Peyer's patch (tissue), 4 donors: Measurements from ENCODE around the gene SLC4A5. TPM values are rescaled to one million over a fixed set of nuclear protein-coding genes. Genes with fewer than 3 reads are reported as not detected.

Experiments used
- DNase-seq, 3 donors: peaks; one replicate each; pipeline ENCODE4 v3.0.0-alpha.2; 2017 to 2019
- H3K27ac ChIP-seq, 4 donors: fragments of 200-600 bp; sonication (generic); one replicate each; pipeline ENCODE4 v1.5.1; 2016 to 2019
- H3K27me3 ChIP-seq, 2 donors: fragments of 200-600 bp; sonication (generic); one replicate each; pipeline ENCODE4 v1.5.1; 2019
- H3K36me3 ChIP-seq, 3 donors: fragments of 200-600 bp; sonication (generic); one replicate each; pipeline ENCODE4 v1.5.1; 2016 to 2019
- H3K4me1 ChIP-seq, 4 donors: fragments of 200-600 bp; sonication (generic); one replicate each; pipeline ENCODE4 v1.5.1; 2016 to 2019
- H3K4me3 ChIP-seq, 4 donors: fragments of 200-600 bp; sonication (generic); 1 replicate in 3 of 4; 2 replicates in 1 of 4; pipeline ENCODE4 v1.5.1; 2016 to 2019; ENCODE audit warnings: mild to moderate bottlenecking in 1 of 4
- H3K9me3 ChIP-seq, 4 donors: fragments of 200-600 bp; sonication (generic); one replicate each; pipeline ENCODE4 v1.5.1; 2016 to 2019; ENCODE audit warnings: mild to moderate bottlenecking in 1 of 4
- CTCF ChIP-seq, 6 experiments: fragments of 450-650 bp in 4 of 6; fragments of 200-600 bp in 2 of 6; sonication (generic) in 1 of 6; IDR thresholded peaks; one replicate each; pipeline ENCODE4 v1.5.1; 2017 to 2019; ENCODE audit warnings: antibody characterized with exemption in 6 of 6, mild to moderate bottlenecking in 3 of 6, moderate library complexity in 1 of 6
- POLR2A ChIP-seq, 2 donors: fragments of 450-650 bp; IDR thresholded peaks; one replicate each; pipeline ENCODE4 v1.5.1; 2017; ENCODE audit warnings: antibody characterized with exemption in 2 of 2, mild to moderate bottlenecking in 2 of 2, moderate library complexity in 2 of 2
- total RNA-seq, 4 donors: library from RNA; depleted of rRNA; stranded (reverse); fragments of >200 nt; gene quantifications; one replicate each; pipeline ENCODE4 v1.1.0, GENCODE V29; 2016

Gene SLC4A5
- total RNA-seq, 4 donors from 2014 or later: 1.8 to 14.9 (median 4.9) TPM

GRCh38 chr2:74228772-74229171 lies 114.4 kb downstream of the SLC4A5 start:
- no peaks in the 10 kb centered on the region for H3K27me3 ChIP-seq

GRCh38 chr2:74227646-74228045 lies 115.6 kb downstream of the SLC4A5 start:
- TF ChIP-seq POLR2A (IDR thresholded peaks at IDR 0.05) (no peak), CTCF (IDR thresholded peaks at IDR 0.05) (no peak)
- no peaks in the 10 kb centered on the region for H3K9me3 ChIP-seq
- no peak overlapping the region for H3K4me3 ChIP-seq
- H3K27me3 ChIP-seq: no peaks in the 10 kb centered on the region
- no peak for DNase-seq
- no peaks in the 10 kb centered on the region for H3K4me1 ChIP-seq
- H3K27ac ChIP-seq: no peak overlapping the region
- H3K36me3 ChIP-seq: no peaks in the 10 kb centered on the region

More at GRCh38 chr2:74228772-74229171, 114.4 kb downstream of the SLC4A5 start:
- TF ChIP-seq CTCF (IDR thresholded peaks at IDR 0.05) (no peak), POLR2A (IDR thresholded peaks at IDR 0.05) (no peak)
- Histone ChIP-seq H3K36me3 (no peaks in the 10 kb centered on the region), H3K9me3 (no peaks in the 10 kb centered on the region), H3K27ac (no peak overlapping the region), H3K4me1 (no peaks in the 10 kb centered on the region), H3K4me3 (no peak overlapping the region)
- no peak for DNase-seq

- no peaks in the 10 kb centered on the region for H3K36me3 ChIP-seq
- no peak for TF ChIP-seq CTCF (IDR thresholded peaks at IDR 0.05)
- TF ChIP-seq POLR2A (IDR thresholded peaks at IDR 0.05): no peak
- H3K27me3 ChIP-seq: no peaks in the 10 kb centered on the region
- no peaks in the 10 kb centered on the region for H3K9me3 ChIP-seq
- H3K4me1 ChIP-seq: no peaks in the 10 kb centered on the region
- H3K27ac ChIP-seq: no peak overlapping the region
- H3K4me3 ChIP-seq: no peak overlapping the region
- DNase-seq: no peak
These were observed 116.5 kb downstream of the SLC4A5 start for GRCh38 chr2:74226648-74227213.

GRCh38 chr2:74225698-74226459 lies 117.3 kb downstream of the SLC4A5 start:
- Histone ChIP-seq H3K27ac (no peak overlapping the region), H3K9me3 (no peaks in the 10 kb centered on the region)

More at GRCh38 chr2:74225698-74226459, 117.3 kb downstream of the SLC4A5 start:
- no peaks in the 10 kb centered on the region for H3K36me3 ChIP-seq
- no peaks in the 10 kb centered on the region for H3K27me3 ChIP-seq
- DNase-seq: no peak
- H3K4me3 ChIP-seq: no peak overlapping the region
- no peaks in the 10 kb centered on the region for H3K4me1 ChIP-seq
- TF ChIP-seq POLR2A (IDR thresholded peaks at IDR 0.05) (no peak), CTCF (IDR thresholded peaks at IDR 0.05) (no peak)
